ENCODE measurements around the gene IFNAR2. TPM values are rescaled to one million over a fixed set of nuclear protein-coding genes. Genes with fewer than 3 reads are reported as not detected.
"Not testable (repeated sequence)": the region's sequence is repeated elsewhere in the genome, so short reads cannot be mapped to it uniquely, and the experiment has no call there.

Gene IFNAR2
- total RNA-seq, 1 donor from 2014 or later = 80.3 TPM

- intact Hi-C loops (cut with micrococcal nuclease) = no loop called here
Measured at GRCh38 chr21:33240404-33240803, 10.7 kb downstream of the IFNAR2 start.

GRCh38 chr21:33241846-33242245, 12.1 kb downstream of the IFNAR2 start:
- intact Hi-C loops (cut with micrococcal nuclease) = no loop called here

GRCh38 chr21:33242846-33243245, 13.1 kb downstream of the IFNAR2 start:
- intact Hi-C loops (cut with micrococcal nuclease) = not testable (repeated sequence)

- intact Hi-C loops (cut with micrococcal nuclease) = no loop called here
Measured at GRCh38 chr21:33244082-33244778, 14.5 kb downstream of the IFNAR2 start.

- intact Hi-C loops (cut with micrococcal nuclease) = no loop called here
Measured at GRCh38 chr21:33244779-33245105, 15.0 kb downstream of the IFNAR2 start.

- intact Hi-C loops (cut with micrococcal nuclease) = no loop called here
Measured at GRCh38 chr21:33245289-33245918, 15.7 kb downstream of the IFNAR2 start.

- intact Hi-C loops (cut with micrococcal nuclease) = no loop called here
Measured at GRCh38 chr21:33246506-33246905, 16.8 kb downstream of the IFNAR2 start.

GRCh38 chr21:33246963-33247362, 17.2 kb downstream of the IFNAR2 start:
- intact Hi-C loops (cut with micrococcal nuclease) = no loop called here

- intact Hi-C loops (cut with micrococcal nuclease) = no loop called here
Measured at GRCh38 chr21:33247599-33247998, 17.9 kb downstream of the IFNAR2 start.

- intact Hi-C loops (cut with micrococcal nuclease) = no loop called here
Measured at GRCh38 chr21:33249331-33250002, 19.7 kb downstream of the IFNAR2 start.

- intact Hi-C loops (cut with micrococcal nuclease) = no loop called here
Measured at GRCh38 chr21:33251119-33251518, 21.4 kb downstream of the IFNAR2 start.

- intact Hi-C loops (cut with micrococcal nuclease) = not testable (repeated sequence)
Measured at GRCh38 chr21:33253382-33253781, 23.6 kb downstream of the IFNAR2 start.

GRCh38 chr21:33254766-33255165, 25.0 kb downstream of the IFNAR2 start:
- intact Hi-C loops (cut with micrococcal nuclease) = no loop called here

GRCh38 chr21:33255404-33255803, 25.7 kb downstream of the IFNAR2 start:
- intact Hi-C loops (cut with micrococcal nuclease) = no loop called here

- intact Hi-C loops (cut with micrococcal nuclease) = no loop called here
Measured at GRCh38 chr21:33256019-33256418, 26.3 kb downstream of the IFNAR2 start.

- intact Hi-C loops (cut with micrococcal nuclease) = no loop called here
Measured at GRCh38 chr21:33257094-33257803, 27.5 kb downstream of the IFNAR2 start.

GRCh38 chr21:33258475-33258874, 28.7 kb downstream of the IFNAR2 start:
- intact Hi-C loops (cut with micrococcal nuclease) = no loop called here

GRCh38 chr21:33259428-33259827, 29.7 kb downstream of the IFNAR2 start:
- intact Hi-C loops (cut with micrococcal nuclease) = no loop called here

- intact Hi-C loops (cut with micrococcal nuclease) = no loop called here
Measured at GRCh38 chr21:33259995-33260394, 30.3 kb downstream of the IFNAR2 start.

GRCh38 chr21:33261635-33262034, 31.9 kb downstream of the IFNAR2 start:
- intact Hi-C loops (cut with micrococcal nuclease) = no loop called here

- intact Hi-C loops (cut with micrococcal nuclease) = no loop called here
Measured at GRCh38 chr21:33262921-33263320, 33.2 kb downstream of the IFNAR2 start.

GRCh38 chr21:33264561-33264960, 34.8 kb downstream of the IFNAR2 start:
- intact Hi-C loops (cut with micrococcal nuclease) = no loop called here

Data from T-helper 2 cell treated with Interferon-gamma antibody and Interleukin-4, amounts not matched to agents 100 ng/mL and 5 ng/mL, for 36 hours (primary cell).